Lung (tissue), 12 donors: ENCODE measurements around the gene TRPC5OS. TPM values are rescaled to one million over a fixed set of nuclear protein-coding genes. Genes with fewer than 3 reads are reported as not detected.

Experiments
- ATAC-seq: fragments of 200-7000 bp; cut with Tn5 transposase; one replicate; pipeline ENCODE4 v1.9.1; 2020; ENCODE audit warnings: moderate number of reproducible peaks; ENCODE audit not compliant: insufficient read depth, low FRiP score
- DNase-seq, 3 donors: peaks; one replicate each; pipeline ENCODE4 v3.0.0-alpha.2; 2013 to 2017
- H3K27ac ChIP-seq, 2 donors: one replicate each; pipeline ENCODE4 v1.5.1; 2013; ENCODE audit warnings: mild to moderate bottlenecking in 2 of 2, moderate library complexity in 2 of 2, control low read depth in 1 of 2, inconsistent platforms in 1 of 2, low read depth in 1 of 2, low read length in 1 of 2
- H3K27me3 ChIP-seq, 3 donors: one replicate each; pipeline ENCODE4 v1.5.1; 2013; ENCODE audit warnings: low read length in 2 of 3; ENCODE audit not compliant: control insufficient read depth in 3 of 3, insufficient read depth in 3 of 3
- H3K36me3 ChIP-seq, 4 donors: one replicate each; pipeline ENCODE4 v1.5.1; 2013; ENCODE audit warnings: low read length in 4 of 4, mild to moderate bottlenecking in 1 of 4, moderate library complexity in 1 of 4; ENCODE audit not compliant: control insufficient read depth in 4 of 4, insufficient read depth in 4 of 4
- H3K4me1 ChIP-seq, 5 donors: one replicate each; pipeline ENCODE4 v1.5.1; 2013; ENCODE audit warnings: low read length in 5 of 5, mild to moderate bottlenecking in 2 of 5, moderate library complexity in 1 of 5; ENCODE audit not compliant: control insufficient read depth in 5 of 5, insufficient read depth in 5 of 5
- H3K4me3 ChIP-seq: one replicate; pipeline ENCODE4 v1.5.1; 2013; ENCODE audit warnings: mild to moderate bottlenecking, control low read depth, moderate library complexity
- H3K9ac ChIP-seq, 2 donors: one replicate each; pipeline ENCODE4 v1.5.1; 2013; ENCODE audit warnings: low read length in 2 of 2, control low read depth in 1 of 2; ENCODE audit not compliant: insufficient read depth in 1 of 2
- H3K9me3 ChIP-seq, 4 donors: one replicate each; pipeline ENCODE4 v1.5.1; 2013; ENCODE audit warnings: low read length in 3 of 4, mild to moderate bottlenecking in 1 of 4, moderate library complexity in 1 of 4; ENCODE audit not compliant: control insufficient read depth in 4 of 4, insufficient read depth in 3 of 4
- CTCF ChIP-seq: IDR thresholded peaks from 2 replicates; pipeline ENCODE4 v1.5.1; 2012; ENCODE audit warnings: mild to moderate bottlenecking; ENCODE audit errors: control extremely low read depth, extremely low read depth
- WGBS, 2 donors: extraction: QIAGEN DNeasy Blood & Tissue Kit; methylation state at CpG; one replicate each; pipeline ENCODE4 v1.1.7; 2013; 5-methylcytosine and 5-hydroxymethylcytosine counted together
- polyA plus RNA-seq, 2 donors: library from polyadenylated mRNA; stranded (reverse); fragments of 200-250 nt; gene quantifications; one replicate each; pipeline ENCODE4 v1.2.1, GENCODE V29; 2013
- total RNA-seq, 2 donors: library from RNA; depleted of rRNA in 1 of 2; stranded (reverse); fragments of >200 nt in 1 of 2; gene quantifications; one replicate each; pipeline ENCODE4 v1.2.1, GENCODE V29; 2014 to 2021
- donor health status: control.
- donor health status: control.
- donor health status: Bipolar disorder and iron deficiency.
- donor health status: healthy.
- donor health status: DM: yes; HTN: yes; CAD: no.

The TRPC5OS gene
- total and polyA plus RNA-seq, 4 donors, result not detected

GRCh38 chrX:111928456-111928855 lies 52.5 kb downstream of the TRPC5OS start:
- no peak for ATAC-seq
- Histone ChIP-seq H3K4me1 (no peaks in the 10 kb centered on the region), H3K27ac (no peak overlapping the region), H3K9ac (no peak overlapping the region), H3K36me3 (no peaks in the 10 kb centered on the region), H3K9me3 (no peaks in the 10 kb centered on the region), H3K27me3 (peaks cover 6 to 55% (median 11%) of the 10 kb centered on the region in 3 donors), H3K4me3 (no peak overlapping the region)
- no peak for TF ChIP-seq CTCF
- DNase-seq, result no peak
- WGBS, 2 donors, result 75 to 76% methylated on average over 4 of the region's 4 CpGs

Other genes starting within 250 kb of the TRPC5OS start
- gene ALG13, start 195.0 kb upstream of the TRPC5OS start, total RNA-seq, result 100 to 1,000 TPM in 1 of 2 donors, 10 to 100 TPM in 1; 35.7 to 141 TPM
- 10 to 100 TPM; 32.3 to 42.3 TPM for gene ALG13, start 195.0 kb upstream of the TRPC5OS start, polyA plus RNA-seq
- not detected for gene TRPC5, start 206.6 kb downstream of the TRPC5OS start, total RNA-seq
- not detected for gene TRPC5, start 206.6 kb downstream of the TRPC5OS start, polyA plus RNA-seq
- not detected for gene RTL4, start 206.8 kb downstream of the TRPC5OS start, total RNA-seq
- gene RTL4, start 206.8 kb downstream of the TRPC5OS start, polyA plus RNA-seq, result not detected